ENCODE data around the gene APPBP2.
"Not testable (repeated sequence)": the region's sequence is repeated elsewhere in the genome, so short reads cannot be mapped to it uniquely, and the experiment has no call there.

APPBP2 gene

DNA sequence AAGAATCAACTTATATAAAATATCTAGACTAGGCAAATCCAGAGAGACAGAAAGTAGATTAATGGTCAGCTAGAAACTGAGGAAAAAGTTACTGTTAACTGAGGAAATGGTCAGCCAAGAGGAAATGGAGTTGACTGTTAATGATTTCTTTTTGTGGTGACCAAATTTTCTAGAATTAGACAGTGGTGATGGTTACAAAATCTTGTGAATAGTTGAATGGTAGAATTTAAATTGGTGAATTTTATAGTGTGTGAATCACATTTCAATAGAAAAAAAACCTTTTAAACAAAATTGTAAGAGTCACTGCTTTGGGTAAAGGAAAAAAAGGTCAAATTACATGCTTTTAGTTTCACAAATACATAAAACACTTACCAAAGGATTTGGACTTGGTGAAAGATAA is 30.0 kb downstream of the APPBP2 start:
- DNase-seq (ENCODE audit: low read depth): no peak

DNA sequence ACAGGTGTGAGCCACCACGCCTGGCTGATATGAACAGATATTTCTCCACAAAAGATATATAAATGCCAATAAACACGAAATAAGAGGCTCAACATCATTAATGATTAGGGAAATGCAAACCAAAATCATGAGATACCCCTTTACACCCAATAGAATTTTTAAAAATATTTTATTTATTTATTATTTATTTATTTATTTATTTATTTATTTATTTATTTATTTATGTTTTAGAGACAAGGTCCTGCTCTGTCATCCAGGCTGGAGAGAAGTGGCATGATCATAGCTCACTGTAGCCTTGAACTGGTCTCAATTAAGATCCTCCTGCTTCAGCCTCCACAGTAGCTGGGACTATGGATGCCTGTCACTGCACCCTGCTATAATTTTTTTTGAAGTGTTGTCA is 30.8 kb downstream of the APPBP2 start:
- DNase-seq (ENCODE audit: low read depth): no peak

DNA sequence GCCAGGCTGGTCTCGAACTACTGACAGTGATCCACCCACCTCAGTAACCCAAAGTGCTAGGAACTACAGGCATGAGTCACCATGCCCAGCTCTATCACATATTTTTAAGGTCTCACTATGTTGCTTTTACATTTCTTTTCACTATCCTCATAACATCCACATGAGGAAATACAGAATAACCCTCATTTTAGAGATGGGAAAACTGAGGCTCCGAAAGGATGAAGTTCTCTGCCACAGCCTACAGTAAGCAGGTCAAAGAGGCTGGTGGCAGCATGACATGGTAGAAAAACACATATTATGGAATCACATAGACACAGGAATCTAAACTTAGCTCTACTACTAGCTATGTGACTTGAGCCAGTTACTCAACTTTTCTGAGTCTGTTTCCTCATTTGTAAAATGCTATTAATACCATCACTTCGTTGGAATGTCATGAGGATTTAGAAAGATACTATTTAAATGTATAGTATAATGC is 32.2 kb downstream of the APPBP2 start:
- no peak for DNase-seq (ENCODE audit: low read depth)

DNA sequence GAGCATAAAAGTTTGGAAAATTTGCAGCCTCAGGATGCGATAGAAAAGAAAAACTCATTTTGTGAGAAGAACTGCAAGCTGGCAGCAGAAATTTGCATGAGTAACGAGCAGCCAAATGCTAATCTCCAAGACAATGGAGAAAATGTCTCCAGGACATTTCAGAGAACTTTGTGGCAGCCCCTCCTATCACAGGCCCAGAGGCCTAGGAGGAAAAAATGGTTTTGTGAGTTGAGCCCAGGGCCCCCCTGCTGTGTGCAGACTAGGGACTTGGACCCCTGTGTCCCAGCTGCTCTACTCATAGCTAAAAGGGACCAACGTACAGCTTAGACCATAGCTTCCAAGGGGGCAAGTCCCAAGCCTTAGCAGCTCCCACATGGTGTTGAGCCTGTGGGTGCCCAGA is 34.3 kb downstream of the APPBP2 start:
- DNase-seq (ENCODE audit: low read depth): no peak

DNA sequence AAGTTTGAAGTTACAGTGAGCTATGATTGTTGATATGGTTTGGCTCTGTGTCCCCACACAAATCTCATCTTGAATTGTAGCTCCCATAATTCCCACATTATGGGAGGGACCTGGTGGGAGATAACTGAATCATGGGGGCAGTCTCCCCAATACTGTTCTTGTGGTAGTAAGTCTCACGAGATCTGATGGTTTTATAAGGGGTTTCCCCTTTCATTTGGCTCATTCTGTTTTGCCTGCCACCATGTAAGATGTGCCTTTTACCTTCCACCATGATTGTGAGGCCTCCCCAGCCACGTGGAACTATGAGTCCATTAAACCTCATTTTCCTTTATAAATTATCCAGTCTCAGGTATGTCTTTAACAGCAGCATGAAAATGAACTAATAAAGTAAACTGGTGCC is 35.4 kb downstream of the APPBP2 start:
- not testable (repeated sequence) for DNase-seq (ENCODE audit: low read depth)

DNA sequence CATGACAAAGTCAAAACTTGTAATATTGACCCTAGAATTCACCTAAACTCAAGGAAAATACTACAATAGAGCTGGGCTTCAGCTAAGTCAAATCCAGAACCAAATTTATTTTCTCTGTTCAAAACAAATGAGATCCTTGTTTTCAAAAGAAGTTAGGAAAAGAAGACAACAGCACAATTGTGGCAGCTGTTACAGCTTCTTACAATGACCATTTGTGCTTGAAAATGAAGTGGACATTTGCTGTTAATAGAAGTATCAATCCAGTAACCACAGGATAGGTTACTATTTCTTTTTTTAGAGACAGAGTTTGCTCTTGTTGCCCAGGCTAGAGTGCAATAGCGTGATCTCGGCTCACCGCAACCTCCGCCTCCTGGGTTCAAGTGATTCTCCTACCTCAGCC is 44.4 kb downstream of the APPBP2 start:
- no peak for DNase-seq (ENCODE audit: low read depth)

DNA sequence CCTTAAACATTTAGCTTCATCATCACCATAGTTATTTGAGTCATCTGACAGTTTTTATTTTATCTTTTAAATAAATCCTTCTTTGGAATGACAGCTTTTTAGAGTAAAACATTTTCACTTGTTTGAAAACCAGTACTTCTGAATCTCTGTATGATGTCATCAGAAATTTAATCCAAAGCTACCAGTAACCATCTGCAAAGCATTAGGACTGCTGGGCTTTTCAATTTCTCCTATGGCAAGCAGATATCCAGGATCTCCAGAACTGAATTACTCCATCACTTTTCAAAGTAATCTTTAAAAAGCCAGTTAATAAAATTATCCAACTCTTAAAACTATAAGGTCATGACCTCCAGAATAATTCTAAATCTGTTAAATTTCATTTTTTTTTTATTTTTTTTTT is 52.3 kb downstream of the APPBP2 start:
- no peak for DNase-seq (ENCODE audit: low read depth)

DNA sequence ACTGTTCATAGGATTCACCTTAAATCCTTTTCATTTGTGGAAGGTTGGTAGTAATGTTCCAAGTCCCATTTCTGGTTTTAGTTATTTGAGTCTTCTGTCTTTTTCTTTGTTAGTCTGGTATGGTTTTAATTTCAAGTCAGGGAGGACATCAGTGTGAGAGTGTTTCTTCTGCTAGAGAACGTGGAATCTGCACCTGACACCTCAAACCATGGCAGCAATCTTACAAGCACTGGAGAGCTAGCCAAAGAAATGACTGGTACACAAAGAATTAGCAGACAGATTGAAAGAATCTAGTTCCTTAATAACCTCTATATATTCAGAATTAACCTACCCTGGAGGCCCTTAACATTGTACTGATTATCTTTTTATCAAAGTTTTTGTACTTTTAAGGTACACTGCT is 53.6 kb downstream of the APPBP2 start:
- DNase-seq (ENCODE audit: low read depth): no peak

DNA sequence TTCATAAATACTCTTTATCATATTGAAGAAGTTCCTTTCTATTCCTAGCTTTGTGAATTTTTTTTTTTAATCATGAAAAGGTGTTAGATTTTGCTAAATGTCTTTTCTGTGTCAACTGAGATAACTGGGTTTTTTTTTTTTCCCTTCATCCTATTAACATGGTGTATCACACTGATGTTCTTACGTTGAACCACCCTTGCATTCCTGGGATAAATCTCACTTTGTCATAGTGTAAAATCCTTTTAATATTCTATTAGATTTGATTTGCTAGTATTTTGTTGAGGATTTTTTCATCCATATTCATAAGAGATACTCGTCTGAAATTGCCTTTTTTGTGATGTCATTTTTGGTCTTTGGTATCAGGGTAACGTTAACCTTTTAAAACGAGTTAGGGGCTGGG is 54.6 kb downstream of the APPBP2 start:
- no peak for DNase-seq (ENCODE audit: low read depth)

DNA sequence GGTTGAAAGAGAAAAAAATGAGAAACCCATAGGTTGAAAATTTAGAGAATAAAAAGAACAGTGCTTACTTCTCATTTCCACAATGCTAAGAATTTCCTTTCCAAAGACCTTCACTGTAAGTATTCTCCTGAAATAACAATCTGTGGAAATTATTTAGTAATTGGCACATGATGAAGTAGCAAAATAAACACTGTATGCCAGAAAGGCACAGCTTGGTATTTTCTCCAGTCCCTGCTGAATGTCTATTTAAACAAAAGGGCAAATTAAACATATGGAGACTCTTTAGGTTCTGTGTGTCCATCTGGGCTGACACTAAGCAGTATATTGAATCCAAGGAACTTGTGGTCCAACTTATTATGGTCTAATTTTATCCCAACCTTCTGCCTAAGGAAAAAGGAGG is 57.7 kb downstream of the APPBP2 start:
- DNase-seq (ENCODE audit: low read depth): no peak

DNA sequence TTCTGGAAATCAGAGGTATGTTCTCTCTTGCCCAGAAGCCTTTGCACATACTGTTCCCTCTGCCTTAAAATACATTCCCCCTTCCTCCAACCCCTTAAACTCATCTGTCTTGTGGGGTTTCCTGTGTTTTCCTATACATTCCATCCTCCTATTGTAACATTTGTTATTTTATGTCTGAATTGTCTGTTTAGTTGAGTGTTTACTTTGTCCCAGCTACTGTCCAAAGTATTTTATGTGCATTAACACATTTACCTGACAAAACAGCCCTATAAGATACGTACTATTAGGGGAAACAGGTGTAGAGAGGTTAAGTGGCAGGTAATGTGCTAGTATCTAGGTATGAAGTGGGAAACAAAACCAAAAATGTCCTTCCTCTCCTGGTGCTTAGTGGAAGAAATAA is 61.7 kb downstream of the APPBP2 start:
- DNase-seq (ENCODE audit: low read depth): no peak

DNA sequence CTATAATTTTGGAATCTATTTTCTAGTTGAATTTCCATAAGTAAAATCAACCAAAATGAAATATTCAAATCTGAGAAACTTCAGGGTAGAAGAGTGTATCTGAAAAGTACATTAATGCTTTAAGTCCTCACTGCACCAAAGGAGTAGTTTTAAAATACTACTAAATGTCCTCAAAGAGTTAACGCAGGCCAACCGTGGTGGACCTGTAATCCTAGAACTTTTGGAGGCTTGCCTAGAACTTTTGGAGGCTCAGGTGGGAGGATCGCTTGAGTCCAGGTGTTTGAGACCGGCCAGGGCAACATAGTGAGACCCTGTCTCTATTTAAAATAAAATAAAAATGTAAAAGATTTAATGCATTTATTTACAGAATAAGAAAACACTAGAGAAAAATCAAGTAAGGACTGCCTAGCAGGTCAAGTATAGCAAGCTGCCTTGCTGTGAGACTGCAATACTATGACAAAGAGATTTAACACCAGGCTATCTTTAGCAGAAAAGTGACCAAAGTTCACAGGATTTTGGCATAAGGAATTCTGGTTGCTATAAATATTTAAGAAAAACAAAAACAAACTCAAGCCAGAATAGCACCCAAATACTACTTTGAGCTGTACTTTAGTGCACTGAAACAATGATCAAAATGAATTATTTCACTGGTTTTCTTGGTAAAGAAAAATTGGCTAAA is 62.7 kb downstream of the APPBP2 start:
- DNase-seq (ENCODE audit: low read depth): no peak

DNA sequence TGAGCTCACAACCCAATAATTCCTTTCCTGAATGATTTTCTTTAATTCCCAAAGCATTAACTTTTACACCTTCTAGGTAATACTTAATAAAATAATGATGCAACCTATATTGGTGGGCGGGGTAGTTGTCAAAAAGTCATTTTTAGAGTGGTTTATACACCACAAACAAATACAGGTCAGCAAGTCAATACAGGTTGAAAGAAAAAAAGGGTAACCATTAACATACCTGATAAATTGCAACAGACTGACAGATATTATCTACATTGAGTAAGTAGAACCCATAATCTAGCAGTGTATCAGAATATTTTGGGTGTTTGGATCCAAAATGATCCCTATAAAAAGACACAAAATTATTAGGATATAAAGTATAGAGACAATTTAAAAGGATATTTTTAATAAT is 64.5 kb downstream of the APPBP2 start:
- DNase-seq (ENCODE audit: low read depth): no peak

DNA sequence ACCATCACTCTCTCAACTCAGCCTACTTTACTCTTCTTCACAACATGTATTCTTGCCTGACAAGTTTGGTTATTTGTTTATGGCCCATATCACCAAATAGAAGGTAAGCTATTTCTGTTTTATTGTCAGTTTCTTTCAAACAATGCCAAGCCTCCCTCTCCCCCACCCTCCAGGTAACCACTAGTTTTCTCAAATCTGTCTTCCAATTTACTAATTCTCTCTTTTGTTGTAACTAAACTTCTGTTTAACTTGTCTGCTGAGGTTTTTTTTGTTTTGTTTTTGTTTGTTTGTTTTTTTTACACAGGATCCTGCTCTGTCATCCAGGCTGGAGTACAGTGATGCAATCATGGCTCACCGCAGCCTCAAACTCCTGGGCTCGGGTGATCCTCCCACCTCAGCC is 68.9 kb downstream of the APPBP2 start:
- DNase-seq (ENCODE audit: low read depth): no peak

DNA sequence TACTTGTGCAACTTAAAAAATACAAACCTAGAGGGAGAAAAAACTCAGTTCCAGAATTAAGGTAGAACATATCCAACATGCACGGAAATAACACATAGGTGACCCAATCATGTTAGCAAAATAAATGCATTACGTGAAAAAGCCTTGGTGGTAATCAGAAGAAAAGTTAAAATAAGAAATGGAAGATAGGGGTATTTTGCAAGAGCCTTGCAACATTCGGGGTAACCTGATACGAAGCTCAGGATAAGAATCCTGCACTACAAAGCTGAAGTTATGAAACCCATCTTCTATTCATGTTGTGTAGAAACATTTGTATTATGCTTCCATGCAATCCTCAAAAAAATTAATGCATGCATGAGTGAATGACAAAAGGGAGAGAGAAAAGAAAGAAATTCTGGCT is 70.7 kb downstream of the APPBP2 start:
- no peak for DNase-seq (ENCODE audit: low read depth)

DNA sequence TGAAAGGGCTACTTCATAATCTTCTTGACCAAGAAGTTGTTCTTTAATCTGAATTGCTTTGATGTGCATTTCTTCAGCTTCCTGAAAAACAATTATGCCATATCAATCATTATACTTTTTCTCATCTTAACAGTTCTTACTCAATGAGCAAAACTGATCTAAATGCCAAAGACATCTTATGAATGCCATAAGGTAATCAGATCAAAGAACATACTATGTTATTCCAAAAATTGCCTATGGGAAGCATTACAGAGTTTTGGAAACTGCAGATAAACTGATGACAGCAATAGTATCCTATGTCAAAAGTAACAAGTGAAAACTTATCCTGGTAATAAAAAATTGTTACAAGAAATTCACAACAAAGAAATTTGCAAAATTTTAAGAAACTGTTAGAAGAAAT is 74.1 kb downstream of the APPBP2 start:
- no peak for DNase-seq (ENCODE audit: low read depth)

DNA sequence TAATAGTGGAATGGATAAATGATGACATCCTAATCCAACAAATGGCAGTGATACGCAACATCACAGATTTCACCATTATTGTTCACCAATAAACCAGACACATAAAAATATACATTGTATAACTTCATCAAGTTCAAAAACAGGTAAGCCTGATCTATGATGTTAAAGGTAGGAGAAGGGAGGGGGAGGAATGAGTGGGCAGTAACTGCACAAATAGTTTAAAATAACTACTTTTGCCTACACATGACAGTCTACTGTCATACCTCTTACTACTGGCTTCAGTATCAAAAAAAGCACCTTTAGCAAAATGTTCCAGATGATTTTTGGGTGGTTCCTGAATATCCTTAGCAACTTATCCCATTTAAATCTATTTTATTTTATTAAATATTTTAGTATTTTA is 75.0 kb downstream of the APPBP2 start:
- no peak for DNase-seq (ENCODE audit: low read depth)

DNA sequence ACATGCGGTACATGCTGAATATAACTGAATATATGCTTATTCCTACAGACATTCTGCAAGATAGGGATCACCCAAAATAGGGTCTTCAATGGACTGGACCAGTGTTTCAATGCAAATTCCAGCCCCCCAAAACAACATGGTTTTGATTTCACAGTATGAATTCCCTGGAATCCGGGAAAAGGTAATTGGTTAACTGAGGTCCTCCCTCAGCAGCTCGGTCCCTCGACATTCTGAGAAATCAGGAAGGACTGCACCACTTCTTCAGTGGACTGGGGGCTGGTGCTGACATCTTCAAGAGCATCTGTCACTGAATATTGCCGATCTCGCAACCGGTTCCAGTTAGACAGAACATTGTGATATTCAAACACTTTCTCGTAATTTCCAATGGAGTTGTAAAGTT is 78.7 kb downstream of the APPBP2 start:
- DNase-seq (ENCODE audit: low read depth): no peak

DNA sequence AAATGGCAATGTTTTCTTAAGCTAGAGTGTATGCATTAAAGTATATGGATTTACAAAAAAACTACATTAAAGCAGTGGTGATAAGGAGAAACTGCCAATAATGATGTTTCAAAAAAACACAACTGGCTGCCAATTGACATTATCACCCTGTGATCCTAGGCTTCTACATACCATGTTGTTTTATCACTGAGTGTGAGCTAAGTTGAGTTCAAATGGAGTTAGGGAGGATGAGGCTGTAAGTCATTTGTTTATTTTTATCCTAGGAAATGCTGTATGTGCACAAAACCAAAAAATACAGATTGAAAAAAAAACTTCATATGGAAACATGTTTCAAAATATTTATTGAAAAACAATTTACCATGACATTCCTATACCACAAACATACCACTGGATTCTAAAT is 80.9 kb downstream of the APPBP2 start:
- no peak for DNase-seq (ENCODE audit: low read depth)

DNA sequence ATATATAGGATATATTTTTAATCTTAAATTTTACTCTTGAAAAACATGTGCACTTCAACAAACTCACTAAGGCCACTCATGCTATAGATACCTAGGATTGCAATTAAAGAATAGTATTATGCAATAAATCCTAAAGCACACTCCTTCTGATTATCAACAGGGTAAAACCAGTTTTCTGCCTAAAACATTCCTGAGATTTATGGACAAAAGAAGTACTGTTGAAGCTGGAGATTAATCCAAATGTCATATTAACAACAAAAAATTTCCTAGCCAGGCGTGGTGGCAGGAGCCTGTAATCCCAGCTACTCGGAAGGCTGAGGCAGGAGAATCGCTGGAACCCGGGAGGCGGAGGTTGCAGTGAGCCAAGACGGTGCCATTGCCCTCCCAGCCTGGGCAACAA is 82.3 kb downstream of the APPBP2 start:
- DNase-seq (ENCODE audit: low read depth): no peak

DNA sequence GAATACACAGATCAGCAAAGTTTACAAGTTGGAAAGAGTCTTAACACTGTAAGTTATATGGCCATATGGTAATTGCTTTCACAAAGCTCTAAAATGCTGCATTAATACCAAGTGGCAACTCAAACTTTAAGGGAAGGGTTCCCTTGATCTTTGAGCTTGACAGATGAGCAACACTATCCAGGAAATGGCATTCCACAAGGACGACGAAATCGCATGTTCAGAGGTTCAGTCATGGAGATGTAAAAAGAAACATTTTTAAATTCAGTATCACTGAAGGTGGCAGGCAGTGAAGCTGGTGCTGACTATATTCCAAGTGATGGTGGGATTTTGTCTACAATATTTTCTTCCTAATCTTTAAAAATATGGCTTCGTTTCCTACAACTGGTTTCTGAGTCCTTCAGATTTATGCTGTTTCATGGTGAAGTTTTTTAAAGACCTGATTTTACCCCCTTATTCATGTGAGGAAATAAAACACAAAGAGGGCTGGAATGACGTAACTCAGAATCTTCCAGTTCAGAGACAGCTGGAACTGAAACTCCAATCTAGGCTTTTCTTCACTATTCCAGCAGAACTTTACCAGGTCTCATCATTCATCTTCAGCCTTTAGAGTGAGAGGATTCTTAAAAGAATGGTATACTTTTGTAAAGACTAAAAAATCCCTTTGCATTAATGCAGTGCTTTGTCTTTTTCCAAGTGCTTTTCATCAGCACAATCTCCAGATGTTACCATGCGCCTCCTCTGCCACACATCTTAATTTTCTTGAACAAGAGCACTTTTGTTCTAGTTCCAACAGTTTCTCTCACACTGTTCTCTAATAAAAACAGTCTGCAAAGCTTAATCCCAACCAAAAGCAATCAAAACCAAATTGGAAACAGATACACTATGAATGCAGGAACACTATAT is 83.5 kb downstream of the APPBP2 start:
- no peak for DNase-seq (ENCODE audit: low read depth)

DNA sequence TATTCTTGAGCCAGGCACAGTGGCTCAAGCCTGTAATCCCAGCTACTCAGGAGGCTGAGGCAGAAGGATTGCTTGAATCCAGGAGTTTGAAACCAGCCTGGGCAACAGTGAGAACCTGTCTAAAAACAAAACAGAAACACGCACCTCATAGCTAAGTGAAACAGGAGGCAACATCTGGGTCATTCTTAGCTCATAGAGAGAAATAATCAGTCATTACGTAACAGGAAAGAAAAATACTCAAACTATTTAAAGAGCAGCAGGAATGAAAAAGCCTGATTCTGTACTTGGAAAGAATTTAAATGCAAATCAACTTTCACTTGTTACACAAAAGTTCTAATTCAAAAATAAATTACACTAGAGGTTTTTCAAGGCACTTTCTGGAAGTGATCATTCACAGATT is 86.5 kb downstream of the APPBP2 start:
- no peak for DNase-seq (ENCODE audit: low read depth)

DNA sequence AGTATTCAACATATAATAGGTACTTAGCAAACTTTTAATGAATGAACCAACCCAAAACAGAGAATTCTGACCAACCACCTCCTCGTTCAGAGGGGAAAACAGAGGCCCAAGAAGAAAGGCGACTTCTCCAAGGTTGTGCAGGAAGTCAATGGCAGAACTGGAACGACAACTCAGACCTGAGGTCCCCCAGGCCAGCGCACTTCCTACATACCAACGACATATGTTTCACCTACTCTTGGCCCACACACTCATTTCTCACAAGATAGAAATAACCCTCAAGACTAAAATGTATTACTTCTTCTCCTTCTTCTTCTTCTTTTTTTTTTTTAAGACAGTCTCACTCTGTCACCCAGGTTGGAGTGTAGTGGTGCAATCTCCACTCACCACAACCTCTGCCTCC is 89.4 kb downstream of the APPBP2 start:
- no peak for DNase-seq (ENCODE audit: low read depth)

Data from stimulated activated CD8-positive, alpha-beta memory T cell treated with anti-CD3 and anti-CD28 coated beads, Interleukin-12 subunit alpha, Interleukin-12 subunit beta, amount 100 ng/mL, for 4 hours (primary cell).